ENCODE measurements around the gene PDYN.

PDYN gene

GRCh38 chr20:1947535-1947846 lies 46.4 kb downstream of the PDYN start:
- TF ChIP-seq CTCF (IDR thresholded peaks at IDR 0.05; ENCODE audit: control insufficient read depth, extremely low read depth, insufficient read depth) = no peak
- H3K4me3 ChIP-seq (ENCODE audit: low read depth, low read length) = no peak overlapping the region
- no peak for DNase-seq (ENCODE audit: low read depth)

GRCh38 chr20:1946762-1947534 lies 46.9 kb downstream of the PDYN start:
- TF ChIP-seq CTCF (IDR thresholded peaks at IDR 0.05; ENCODE audit: control insufficient read depth, extremely low read depth, insufficient read depth) = no peak
- no peak overlapping the region for H3K4me3 ChIP-seq (ENCODE audit: low read depth, low read length)

GRCh38 chr20:1946442-1946761 lies 47.5 kb downstream of the PDYN start:
- DNase-seq (ENCODE audit: low read depth) = no peak
- H3K4me3 ChIP-seq (ENCODE audit: low read depth, low read length) = no peak overlapping the region
- TF ChIP-seq CTCF (IDR thresholded peaks at IDR 0.05; ENCODE audit: control insufficient read depth, extremely low read depth, insufficient read depth) = no peak

More at GRCh38 chr20:1946762-1947534, 46.9 kb downstream of the PDYN start:
- no peak for DNase-seq (ENCODE audit: low read depth)

GRCh38 chr20:1945660-1946059 lies 48.2 kb downstream of the PDYN start:
- TF ChIP-seq CTCF (IDR thresholded peaks at IDR 0.05; ENCODE audit: control insufficient read depth, extremely low read depth, insufficient read depth) = no peak
- no peak overlapping the region for H3K4me3 ChIP-seq (ENCODE audit: low read depth, low read length)
- no peak for DNase-seq (ENCODE audit: low read depth)

GRCh38 chr20:1945134-1945618 lies 48.7 kb downstream of the PDYN start:
- TF ChIP-seq CTCF (IDR thresholded peaks at IDR 0.05; ENCODE audit: control insufficient read depth, extremely low read depth, insufficient read depth) = no peak
- no peak for DNase-seq (ENCODE audit: low read depth)

GRCh38 chr20:1944345-1945091 lies 49.3 kb downstream of the PDYN start:
- DNase-seq (ENCODE audit: low read depth) = no peak
- no peak overlapping the region for H3K4me3 ChIP-seq (ENCODE audit: low read depth, low read length)
- TF ChIP-seq CTCF (IDR thresholded peaks at IDR 0.05; ENCODE audit: control insufficient read depth, extremely low read depth, insufficient read depth) = no peak

More at GRCh38 chr20:1945134-1945618, 48.7 kb downstream of the PDYN start:
- no peak overlapping the region for H3K4me3 ChIP-seq (ENCODE audit: low read depth, low read length)
